AG09319 (cell line): ENCODE results near the gene PAPOLB.

Experiments used
- DNase-seq: peaks from one replicate; pipeline ENCODE4 v3.0.0-alpha.2; 2010; ENCODE audit warnings: low read depth; ENCODE audit errors: extremely low read depth
- TF ChIP-seq, protein P1 (sequence below): IDR thresholded peaks from 2 replicates; pipeline ENCODE4 v1.5.1; 2011; ENCODE audit warnings: low read depth, mild to moderate bottlenecking, inconsistent platforms, low read length, moderate library complexity

The PAPOLB gene

DNA sequence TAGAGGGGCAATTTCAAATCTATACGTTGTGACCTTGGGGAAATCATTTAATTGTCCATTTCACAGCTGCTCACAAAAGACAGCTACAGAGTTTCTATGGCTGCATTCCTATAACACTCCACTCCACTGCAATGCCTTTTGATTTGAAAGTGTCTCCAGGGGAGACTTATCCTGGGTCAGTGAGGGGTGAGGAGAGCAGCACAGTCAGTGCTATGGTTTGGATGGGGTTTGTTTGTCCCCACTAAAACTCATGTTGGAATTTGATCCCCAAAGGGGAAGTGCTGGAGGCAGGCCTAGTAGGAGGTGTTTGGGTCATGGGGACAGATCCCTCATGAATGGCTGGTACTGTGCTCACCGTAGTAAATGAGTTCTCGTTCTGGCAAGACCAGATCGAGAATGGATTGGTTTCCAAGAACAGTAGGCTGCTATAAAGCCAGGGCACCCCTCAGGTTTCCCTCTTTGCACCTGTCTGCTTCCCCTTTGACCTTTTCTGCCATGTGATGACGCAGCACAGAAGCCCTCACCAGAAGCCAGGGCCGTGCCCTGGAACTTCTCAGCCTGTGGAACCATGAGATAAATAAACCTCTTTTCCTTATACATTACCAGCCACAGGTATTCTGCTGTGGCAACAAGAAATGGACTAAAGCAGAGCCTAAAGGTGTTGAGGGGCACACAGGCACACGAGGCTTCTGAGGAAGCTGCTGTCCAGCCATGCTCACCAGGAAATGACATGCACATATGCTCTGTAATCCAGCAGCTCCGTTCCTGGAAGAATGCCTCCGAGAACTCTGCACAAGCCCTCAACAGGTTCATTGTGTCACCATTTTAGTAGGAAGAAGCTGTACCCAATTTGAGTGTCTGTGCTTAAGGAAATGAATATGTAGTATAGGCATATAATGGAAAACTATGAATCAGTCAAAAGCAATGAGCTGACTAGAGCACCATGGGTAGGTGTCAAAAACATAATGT is 5.0 kb upstream of the PAPOLB start:
- TF ChIP-seq, protein P1, sequence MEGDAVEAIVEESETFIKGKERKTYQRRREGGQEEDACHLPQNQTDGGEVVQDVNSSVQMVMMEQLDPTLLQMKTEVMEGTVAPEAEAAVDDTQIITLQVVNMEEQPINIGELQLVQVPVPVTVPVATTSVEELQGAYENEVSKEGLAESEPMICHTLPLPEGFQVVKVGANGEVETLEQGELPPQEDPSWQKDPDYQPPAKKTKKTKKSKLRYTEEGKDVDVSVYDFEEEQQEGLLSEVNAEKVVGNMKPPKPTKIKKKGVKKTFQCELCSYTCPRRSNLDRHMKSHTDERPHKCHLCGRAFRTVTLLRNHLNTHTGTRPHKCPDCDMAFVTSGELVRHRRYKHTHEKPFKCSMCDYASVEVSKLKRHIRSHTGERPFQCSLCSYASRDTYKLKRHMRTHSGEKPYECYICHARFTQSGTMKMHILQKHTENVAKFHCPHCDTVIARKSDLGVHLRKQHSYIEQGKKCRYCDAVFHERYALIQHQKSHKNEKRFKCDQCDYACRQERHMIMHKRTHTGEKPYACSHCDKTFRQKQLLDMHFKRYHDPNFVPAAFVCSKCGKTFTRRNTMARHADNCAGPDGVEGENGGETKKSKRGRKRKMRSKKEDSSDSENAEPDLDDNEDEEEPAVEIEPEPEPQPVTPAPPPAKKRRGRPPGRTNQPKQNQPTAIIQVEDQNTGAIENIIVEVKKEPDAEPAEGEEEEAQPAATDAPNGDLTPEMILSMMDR = no peak
- no peak for DNase-seq

DNA sequence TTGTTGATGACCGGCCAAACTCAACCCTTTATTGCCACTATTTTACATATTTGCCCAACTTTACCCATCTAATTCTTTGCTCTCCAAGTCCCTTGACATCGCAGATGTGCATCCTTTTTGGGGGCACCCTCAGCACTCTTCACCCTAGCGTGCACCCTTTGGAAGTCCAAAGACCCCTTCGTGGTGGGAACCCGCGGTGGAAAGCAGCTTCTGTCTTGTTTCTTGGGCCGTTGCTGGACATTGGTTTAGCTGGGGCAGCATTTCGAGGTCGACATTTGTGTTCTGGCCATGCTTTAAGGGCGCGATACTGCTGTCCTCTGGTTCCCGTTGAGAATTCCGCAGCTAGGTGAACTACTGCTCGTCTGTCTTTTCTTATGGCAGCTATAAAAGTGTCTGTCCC is 326 bp upstream of the PAPOLB start:
- TF ChIP-seq, protein P1 = no peak
- DNase-seq = no peak

DNA sequence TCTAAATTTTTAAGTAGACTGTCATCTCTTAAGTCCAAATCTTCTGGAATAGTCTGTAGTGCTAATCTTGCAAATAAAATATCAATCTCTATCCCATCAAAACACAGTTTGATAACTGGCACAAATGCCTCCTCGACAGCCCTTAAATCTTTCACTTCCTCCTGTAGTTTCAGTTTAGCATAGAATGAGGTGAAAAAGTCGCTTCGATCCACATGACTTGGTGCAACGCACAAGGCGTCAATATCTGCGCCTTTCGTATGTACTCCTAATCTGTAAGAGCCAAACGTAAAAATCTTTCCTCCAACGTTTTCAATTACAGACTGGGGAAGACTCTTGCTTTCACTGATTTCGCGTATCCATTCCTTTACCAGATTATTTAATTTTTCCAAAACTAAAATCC is 603 bp downstream of the PAPOLB start:
- no peak for DNase-seq
- TF ChIP-seq, protein P1 = no peak

DNA sequence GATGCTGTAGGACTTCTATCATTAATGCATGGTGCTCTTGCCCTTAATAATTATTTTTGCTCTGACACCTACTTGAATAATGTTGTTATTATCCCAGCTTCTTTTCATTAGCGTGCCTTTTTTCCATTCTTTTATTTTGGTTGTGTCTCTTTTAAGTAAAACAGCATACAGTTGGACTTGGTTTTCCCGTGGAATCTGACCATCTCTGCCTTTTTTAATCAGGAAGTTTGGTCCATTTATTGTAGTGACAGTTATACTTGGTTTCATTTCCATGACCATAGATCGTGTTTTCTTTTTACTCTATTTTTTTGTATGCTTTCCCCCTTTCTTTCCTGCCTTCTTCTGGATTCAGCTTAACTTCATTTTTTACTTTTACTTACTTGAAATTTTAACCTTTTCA is 4.6 kb downstream of the PAPOLB start:
- DNase-seq = no peak

DNA sequence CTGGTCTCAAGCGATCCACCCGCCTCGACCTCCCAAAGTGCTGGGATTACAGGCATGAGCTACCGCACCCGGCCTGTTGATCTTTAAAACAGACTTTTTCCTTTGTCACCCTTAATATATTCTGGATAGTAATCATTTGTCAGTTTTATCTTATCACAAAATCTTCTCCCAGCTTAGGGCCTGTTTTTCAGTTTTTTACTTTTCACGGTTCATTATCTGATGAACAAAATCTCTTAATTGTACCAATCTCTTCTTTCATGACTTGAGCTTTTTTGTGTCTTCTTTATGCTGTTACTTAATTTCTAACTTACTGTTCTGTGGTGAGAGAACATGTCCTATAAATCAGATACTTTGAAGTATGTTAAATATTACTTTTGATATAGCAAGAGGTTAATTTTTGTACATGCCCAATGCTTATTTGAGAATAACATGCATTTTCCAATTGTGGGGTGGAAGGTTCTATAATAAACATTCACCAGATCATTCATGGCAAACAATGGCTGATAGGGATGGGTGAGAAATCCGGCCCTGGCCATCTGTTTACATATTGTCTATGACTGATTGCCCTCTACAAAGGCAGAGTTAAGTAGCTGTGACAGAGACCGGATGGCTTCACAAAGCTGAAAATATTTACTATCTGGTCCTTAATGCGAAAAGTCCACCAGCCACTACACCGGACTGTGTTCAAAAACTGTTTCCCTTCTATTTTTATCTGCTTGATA is 5.3 kb downstream of the PAPOLB start:
- TF ChIP-seq, protein P1 = no peak
- no peak for DNase-seq

More for the DNA sequence above, 4.6 kb downstream of the PAPOLB start:
- TF ChIP-seq, protein P1 = no peak

DNA sequence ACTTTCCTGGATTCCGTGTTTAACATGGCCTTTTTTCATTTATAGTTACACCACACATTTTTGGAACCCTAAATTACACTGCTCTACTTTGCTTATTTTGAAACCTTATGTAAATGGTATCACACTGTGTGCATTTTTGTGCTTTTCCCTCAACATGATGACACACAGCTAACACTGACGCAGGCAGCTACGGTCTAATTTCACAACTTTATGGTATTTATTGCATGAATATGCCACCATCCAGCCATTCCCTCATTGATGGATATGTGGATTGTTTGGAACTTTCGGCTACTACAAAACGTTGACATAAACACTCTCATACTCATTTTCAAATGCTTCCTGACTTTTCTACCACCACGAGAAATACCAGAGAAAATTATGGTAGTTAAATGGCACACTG is 6.9 kb downstream of the PAPOLB start:
- DNase-seq = no peak
- TF ChIP-seq, protein P1 = no peak
